Measurements from ENCODE around the gene LDLRAD2. TPM values are rescaled to one million over a fixed set of nuclear protein-coding genes. Genes with fewer than 3 reads are reported as not detected.

LDLRAD2 gene
- total RNA-seq, 2 donors from 2014 or later: not detected

DNA sequence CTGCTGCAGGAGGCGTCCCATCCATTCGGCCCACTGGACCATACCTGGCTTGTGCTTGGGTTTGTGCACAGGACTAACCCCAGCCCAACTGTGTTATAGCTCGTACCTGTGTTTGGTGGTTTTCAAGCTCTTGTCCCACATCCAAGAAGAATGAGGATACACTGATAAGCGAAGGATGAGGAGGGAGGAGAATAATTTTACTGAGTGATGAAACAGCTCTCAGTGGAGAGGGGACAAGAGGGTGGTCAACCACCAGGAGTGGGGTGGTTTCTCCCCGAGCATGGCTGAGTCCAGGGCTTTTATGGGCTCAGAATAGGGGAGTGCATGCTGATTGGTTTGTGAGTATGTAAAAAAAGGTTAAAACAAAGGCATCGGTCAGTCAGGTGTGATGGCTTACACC is 17.0 kb upstream of the LDLRAD2 start:
- Histone ChIP-seq H3K9me3 (peaks cover 0 to 9% of the 10 kb centered on the region in 2 donors), H3K27ac (no peak overlapping the region), H3K4me1 (no peaks in the 10 kb centered on the region), H3K4me3 (no peak overlapping the region), H3K36me3 (no peaks in the 10 kb centered on the region), H3K27me3 (no peaks in the 10 kb centered on the region)
- no peak for DNase-seq (ENCODE audit: low spot score)
- TF ChIP-seq, protein P1, sequence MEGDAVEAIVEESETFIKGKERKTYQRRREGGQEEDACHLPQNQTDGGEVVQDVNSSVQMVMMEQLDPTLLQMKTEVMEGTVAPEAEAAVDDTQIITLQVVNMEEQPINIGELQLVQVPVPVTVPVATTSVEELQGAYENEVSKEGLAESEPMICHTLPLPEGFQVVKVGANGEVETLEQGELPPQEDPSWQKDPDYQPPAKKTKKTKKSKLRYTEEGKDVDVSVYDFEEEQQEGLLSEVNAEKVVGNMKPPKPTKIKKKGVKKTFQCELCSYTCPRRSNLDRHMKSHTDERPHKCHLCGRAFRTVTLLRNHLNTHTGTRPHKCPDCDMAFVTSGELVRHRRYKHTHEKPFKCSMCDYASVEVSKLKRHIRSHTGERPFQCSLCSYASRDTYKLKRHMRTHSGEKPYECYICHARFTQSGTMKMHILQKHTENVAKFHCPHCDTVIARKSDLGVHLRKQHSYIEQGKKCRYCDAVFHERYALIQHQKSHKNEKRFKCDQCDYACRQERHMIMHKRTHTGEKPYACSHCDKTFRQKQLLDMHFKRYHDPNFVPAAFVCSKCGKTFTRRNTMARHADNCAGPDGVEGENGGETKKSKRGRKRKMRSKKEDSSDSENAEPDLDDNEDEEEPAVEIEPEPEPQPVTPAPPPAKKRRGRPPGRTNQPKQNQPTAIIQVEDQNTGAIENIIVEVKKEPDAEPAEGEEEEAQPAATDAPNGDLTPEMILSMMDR (IDR thresholded peaks at IDR 0.05): no peak

DNA sequence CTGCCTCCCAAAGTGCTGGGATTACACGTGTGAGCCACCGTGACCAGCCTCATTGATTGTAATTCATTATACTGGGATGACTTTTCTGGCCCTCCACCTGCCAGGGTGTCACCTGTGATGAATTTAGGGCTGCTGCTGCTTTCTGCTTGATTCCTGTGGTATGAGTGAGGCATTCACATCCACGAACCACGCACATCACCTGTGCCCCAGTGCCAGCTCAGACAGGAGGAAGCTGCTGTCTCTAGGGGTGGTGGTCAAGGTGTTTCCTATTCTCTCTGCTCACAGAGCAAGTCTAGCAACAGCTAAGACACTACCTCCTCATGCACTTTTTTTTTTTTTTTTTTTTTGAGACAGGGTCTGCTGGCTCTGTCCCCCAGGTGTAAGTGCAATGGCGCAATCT is 12.3 kb upstream of the LDLRAD2 start:
- H3K4me1 ChIP-seq: no peaks in the 10 kb centered on the region
- H3K9me3 ChIP-seq: peaks cover 0 to 5% of the 10 kb centered on the region in 2 donors
- no peak overlapping the region for H3K27ac ChIP-seq
- H3K36me3 ChIP-seq: no peaks in the 10 kb centered on the region
- no peaks in the 10 kb centered on the region for H3K27me3 ChIP-seq
- no peak overlapping the region for H3K4me3 ChIP-seq
- TF ChIP-seq, protein P1 (IDR thresholded peaks at IDR 0.05): no peak
- DNase-seq (ENCODE audit: low spot score): no peak

DNA sequence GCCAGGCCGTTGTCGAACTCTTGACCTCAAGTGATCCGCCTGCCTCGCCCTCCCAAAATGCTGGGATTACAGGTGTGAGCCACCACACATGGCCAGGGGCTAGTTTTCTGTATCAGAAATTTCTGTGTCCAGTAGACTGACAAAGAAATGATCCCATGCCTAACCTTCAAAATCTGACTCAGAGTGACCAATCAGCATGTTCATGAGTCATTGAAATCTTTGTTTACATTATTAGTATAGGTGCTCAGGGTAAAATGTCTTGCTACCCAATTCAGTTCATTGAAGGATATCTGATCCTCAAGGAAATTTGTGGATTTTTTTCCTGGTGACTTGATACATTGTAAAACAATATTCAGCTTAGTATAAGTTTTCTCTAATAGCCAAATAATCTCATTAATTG is 11.0 kb upstream of the LDLRAD2 start:
- no peaks in the 10 kb centered on the region for H3K4me1 ChIP-seq
- H3K4me3 ChIP-seq: no peak overlapping the region
- TF ChIP-seq, protein P1 (IDR thresholded peaks at IDR 0.05): no peak
- H3K36me3 ChIP-seq: no peaks in the 10 kb centered on the region
- DNase-seq (ENCODE audit: low spot score): no peak
- H3K27me3 ChIP-seq: no peaks in the 10 kb centered on the region
- H3K9me3 ChIP-seq: no peaks in the 10 kb centered on the region
- H3K27ac ChIP-seq: no peak overlapping the region

DNA sequence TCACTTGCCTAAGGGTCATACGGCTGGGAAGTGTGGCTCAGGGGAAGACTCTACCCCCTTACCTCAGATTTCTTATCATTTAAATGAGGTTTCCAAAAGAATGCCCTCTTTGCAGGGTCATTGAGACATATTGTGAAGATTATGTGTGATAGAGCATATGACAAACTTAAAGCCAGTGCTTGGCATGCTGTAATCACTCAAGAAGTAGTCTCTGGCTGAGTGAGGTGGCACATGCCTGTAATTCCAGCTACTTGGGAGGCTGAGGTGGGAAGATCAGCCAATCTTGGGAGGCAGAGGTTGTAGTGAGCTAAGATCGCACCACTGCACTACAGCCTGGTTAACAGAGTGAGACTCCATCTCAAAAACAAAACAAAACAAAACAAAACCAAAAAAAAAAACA is 7.5 kb upstream of the LDLRAD2 start:
- TF ChIP-seq, protein P1 (IDR thresholded peaks at IDR 0.05): no peak
- H3K27ac ChIP-seq: no peak overlapping the region
- H3K36me3 ChIP-seq: no peaks in the 10 kb centered on the region
- H3K4me1 ChIP-seq: no peaks in the 10 kb centered on the region
- no peaks in the 10 kb centered on the region for H3K9me3 ChIP-seq
- no peak overlapping the region for H3K4me3 ChIP-seq
- DNase-seq (ENCODE audit: low spot score): no peak
- H3K27me3 ChIP-seq: no peaks in the 10 kb centered on the region

DNA sequence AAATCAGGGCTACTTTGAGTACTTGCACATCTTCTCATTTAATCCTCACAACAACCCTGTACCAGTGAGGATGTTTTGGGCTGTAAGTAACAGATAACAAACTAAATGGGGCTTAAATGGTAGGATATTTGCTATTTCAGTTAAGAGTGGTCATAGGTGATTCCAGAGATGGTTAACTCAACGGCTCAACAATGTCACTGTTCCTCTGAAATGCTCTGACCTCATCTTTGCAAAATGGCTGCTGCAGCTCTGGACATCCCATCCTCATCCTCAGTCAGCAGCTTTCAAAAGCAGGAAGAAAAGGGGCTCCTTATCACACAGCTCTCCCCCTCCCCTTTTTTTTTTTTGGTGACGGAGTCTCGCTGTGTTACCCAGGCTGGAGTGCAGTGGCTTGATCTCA is 1.5 kb downstream of the LDLRAD2 start:
- Histone ChIP-seq H3K4me1 (peaks cover 0 to 11% of the 10 kb centered on the region in 2 donors), H3K27me3 (no peaks in the 10 kb centered on the region), H3K9me3 (no peaks in the 10 kb centered on the region), H3K36me3 (no peaks in the 10 kb centered on the region), H3K27ac (no peak overlapping the region), H3K4me3 (no peak overlapping the region)
- no peak for DNase-seq (ENCODE audit: low spot score)
- TF ChIP-seq, protein P1 (IDR thresholded peaks at IDR 0.05): no peak

DNA sequence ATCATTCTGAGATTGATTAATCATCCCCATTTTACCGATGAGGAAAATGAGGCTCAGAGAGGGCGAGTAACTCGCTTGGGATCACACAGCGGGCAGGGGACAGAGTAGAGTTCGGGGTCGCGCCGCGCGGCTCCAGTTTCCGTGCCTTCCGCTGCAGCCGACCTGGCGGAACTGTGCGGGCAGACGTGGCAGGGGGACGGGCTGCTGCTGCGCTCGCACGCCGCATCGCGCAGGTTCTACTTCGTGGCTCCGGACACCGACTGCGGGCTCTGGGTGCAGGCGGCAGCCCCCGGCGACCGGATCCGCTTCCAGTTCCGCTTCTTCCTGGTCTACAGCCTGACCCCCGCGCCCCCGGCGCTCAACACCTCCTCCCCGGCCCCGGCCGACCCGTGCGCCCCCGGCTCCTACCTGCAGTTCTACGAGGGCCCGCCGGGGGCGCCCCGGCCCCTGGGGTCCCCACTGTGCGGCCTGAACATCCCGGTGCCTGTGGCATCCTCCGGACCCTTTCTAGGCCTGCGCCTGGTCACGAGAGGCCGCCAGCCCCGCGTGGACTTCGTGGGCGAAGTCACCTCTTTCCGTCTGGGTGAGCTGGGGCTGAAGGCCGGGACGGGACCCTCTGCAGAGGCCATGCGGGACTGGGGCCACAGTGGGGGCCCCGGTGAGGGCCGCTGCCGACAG is 2.3 kb downstream of the LDLRAD2 start:
- H3K4me3 ChIP-seq: peak overlapping the region; percentile 20 to 46
- H3K36me3 ChIP-seq: no peaks in the 10 kb centered on the region
- no peak for DNase-seq (ENCODE audit: low spot score)
- TF ChIP-seq, protein P1 (IDR thresholded peaks at IDR 0.05): peak; percentile 49 to 74
- H3K27me3 ChIP-seq: no peaks in the 10 kb centered on the region
- H3K27ac ChIP-seq: no peak overlapping the region
- H3K4me1 ChIP-seq: peaks cover 0 to 12% of the 10 kb centered on the region in 2 donors
- H3K9me3 ChIP-seq: no peaks in the 10 kb centered on the region

All from right atrium auricular region (tissue), 2 donors.